Stimulated activated CD4-positive, alpha-beta T cell treated with anti-CD3 and anti-CD28 coated beads, TNF-alpha, amount 100 ng/mL, for 48 hours (primary cell): ENCODE data around the gene TBL1XR1.
"Not testable (repeated sequence)": the region's sequence is repeated elsewhere in the genome, so short reads cannot be mapped to it uniquely, and the experiment has no call there.

Experiments used
- DNase-seq, 3 donors: peaks; one replicate each; pipeline ENCODE4 v3.0.0-alpha.2; 2020; ENCODE audit warnings: low read depth in 3 of 3

Gene TBL1XR1

GRCh38 chr3:177208781-177209180, 11.5 kb upstream of the TBL1XR1 start:
- DNase-seq: no peak

- no peak for DNase-seq
Observed at GRCh38 chr3:177208223-177208622, 10.9 kb upstream of the TBL1XR1 start.

GRCh38 chr3:177206936-177207335, 9.7 kb upstream of the TBL1XR1 start:
- DNase-seq: no peak

- no peak for DNase-seq
Observed at GRCh38 chr3:177203689-177204395, 6.6 kb upstream of the TBL1XR1 start.

GRCh38 chr3:177203016-177203415, 5.7 kb upstream of the TBL1XR1 start:
- DNase-seq: not testable (repeated sequence)

- DNase-seq: peak in 2 of 3 donors; percentile 36 to 55
Observed at GRCh38 chr3:177201700-177202397, 4.6 kb upstream of the TBL1XR1 start.

GRCh38 chr3:177199206-177199760, 2.0 kb upstream of the TBL1XR1 start:
- DNase-seq: no peak

- peak in 1 of 3 donors; percentile 29 for DNase-seq
Observed at GRCh38 chr3:177197727-177198460, 612 bp upstream of the TBL1XR1 start.

GRCh38 chr3:177196456-177197040, 734 bp downstream of the TBL1XR1 start:
- DNase-seq: peak in 2 of 3 donors; percentile 28 to 54

- no peak for DNase-seq
Observed at GRCh38 chr3:177196008-177196455, 1.2 kb downstream of the TBL1XR1 start.

- DNase-seq: no peak
Observed at GRCh38 chr3:177195242-177195991, 1.9 kb downstream of the TBL1XR1 start.

- no peak for DNase-seq
Observed at GRCh38 chr3:177194299-177194698, 3.0 kb downstream of the TBL1XR1 start.

- no peak for DNase-seq
Observed at GRCh38 chr3:177193688-177194268, 3.5 kb downstream of the TBL1XR1 start.

GRCh38 chr3:177193275-177193674, 4.0 kb downstream of the TBL1XR1 start:
- not testable (repeated sequence) for DNase-seq

- DNase-seq: no peak
Observed at GRCh38 chr3:177190756-177191681, 6.3 kb downstream of the TBL1XR1 start.

- DNase-seq: not testable (repeated sequence)
Observed at GRCh38 chr3:177190184-177190583, 7.1 kb downstream of the TBL1XR1 start.

GRCh38 chr3:177188325-177188724, 9.0 kb downstream of the TBL1XR1 start:
- DNase-seq: not testable (repeated sequence)

- DNase-seq: no peak
Observed at GRCh38 chr3:177186306-177186705, 11.0 kb downstream of the TBL1XR1 start.

- DNase-seq: no peak
Observed at GRCh38 chr3:177185035-177185574, 12.2 kb downstream of the TBL1XR1 start.
